ENCODE measurements around the gene TNRC6C.

The TNRC6C gene

DNA sequence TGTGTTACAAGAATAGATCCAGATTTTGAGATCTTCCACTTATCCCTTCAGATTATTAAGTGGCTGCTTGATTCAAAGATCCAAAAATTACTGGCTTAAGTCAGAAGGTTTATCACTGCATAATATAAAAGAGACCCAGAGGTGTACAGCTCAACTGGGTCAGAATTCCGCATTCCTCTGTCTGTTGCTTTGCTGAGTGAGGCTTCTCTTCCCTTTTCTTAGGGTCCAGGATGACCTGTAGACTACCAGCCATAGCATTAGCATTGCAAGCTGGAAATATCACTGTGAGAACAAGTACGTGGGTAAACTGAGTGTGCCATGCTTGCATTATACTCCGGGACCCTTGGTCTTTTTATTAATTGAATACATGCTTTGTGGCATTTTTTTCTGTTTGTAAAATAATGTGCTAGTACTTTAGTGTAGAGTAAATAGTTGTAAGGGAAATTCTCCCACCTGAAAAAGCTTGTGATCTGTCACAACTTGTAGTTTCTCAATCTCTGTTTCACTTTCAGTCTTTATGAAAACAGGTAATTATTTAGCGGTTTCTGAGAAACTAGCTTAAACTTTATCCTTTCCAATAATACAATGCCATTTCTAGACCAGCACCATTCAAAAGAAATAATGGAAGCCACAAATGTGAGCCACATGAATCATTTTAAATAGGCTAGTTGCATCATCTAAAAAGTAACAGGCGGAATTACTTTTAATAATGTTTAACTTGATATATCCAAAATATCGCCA, 61.6 kb downstream of the TNRC6C start:
- DNase-seq, result no peak

DNA sequence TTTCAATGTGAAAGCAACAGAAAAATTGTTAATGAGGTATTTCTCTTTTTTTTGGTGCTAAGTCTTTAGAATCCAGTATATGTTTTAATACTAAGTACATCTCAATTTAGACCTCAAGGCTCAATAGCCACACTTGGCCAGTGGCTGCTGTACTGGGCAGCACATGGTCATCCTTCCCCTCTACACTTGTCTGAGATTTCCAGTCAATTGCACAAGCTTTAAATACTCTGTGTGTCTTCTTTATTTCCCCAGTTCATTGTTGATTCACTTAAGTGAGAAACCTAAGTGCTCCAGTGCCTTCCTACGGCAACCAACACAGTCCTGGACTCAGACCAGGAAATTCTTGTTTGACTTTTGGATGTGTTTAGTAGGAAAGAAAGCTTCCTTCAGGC, 62.2 kb downstream of the TNRC6C start:
- no peak for DNase-seq

DNA sequence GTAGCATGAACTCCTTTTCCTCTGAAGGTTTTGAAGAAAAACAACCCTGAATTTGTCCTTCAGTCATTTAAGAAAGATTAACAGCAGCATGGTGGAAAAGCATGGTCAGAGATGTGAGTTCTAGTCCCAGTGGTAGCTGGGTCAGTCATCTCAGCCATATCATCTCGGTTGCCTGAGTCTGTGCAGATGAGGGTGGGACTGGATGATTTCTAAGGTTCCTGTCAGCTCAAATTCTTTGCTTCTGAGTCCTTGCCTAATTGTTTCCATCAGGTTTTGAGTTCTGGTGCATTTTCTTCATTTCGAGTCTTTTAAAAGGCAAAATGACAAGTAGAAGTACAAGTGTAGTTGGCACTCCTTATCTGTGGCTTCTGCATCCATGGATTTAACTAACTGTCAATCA, 63.9 kb downstream of the TNRC6C start:
- no peak for DNase-seq

DNA sequence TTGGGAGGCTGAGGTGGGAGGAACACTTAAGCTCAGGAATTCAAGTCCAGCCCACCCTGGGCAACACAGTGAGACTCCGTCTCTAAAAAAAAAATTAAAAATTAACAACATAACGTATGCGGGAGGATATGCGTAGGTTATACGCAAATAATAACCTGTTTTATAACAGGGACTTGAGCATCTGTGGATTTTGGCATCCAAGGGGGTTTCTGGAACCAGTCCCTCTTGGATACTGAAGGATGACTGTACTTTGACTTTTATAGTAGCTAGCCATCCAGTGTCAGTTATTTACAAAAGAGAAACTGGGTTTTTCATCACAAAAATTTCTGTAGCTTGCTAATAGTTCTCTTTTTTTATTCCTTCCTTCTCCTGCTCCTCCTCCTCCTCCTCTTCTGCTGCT, 64.5 kb downstream of the TNRC6C start:
- no peak for DNase-seq

DNA sequence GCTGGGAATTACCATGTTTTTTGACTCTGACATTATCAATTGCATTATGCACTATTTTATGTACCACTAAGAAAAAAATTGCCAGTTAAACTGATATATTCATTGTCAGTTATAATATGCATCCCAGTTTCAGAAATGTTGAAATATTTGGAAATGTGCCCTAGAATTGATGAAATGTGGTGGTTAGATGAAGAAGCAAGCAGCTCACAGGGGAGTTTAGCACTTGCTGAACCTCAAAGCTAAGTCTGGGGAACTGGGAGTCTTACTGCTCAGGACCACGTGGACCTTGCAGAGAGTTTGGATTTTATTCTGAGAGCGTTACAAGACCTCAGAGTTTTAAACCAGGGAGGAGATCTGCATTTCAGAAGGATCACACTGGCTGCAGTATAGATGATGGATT, 67.9 kb downstream of the TNRC6C start:
- no peak for DNase-seq

DNA sequence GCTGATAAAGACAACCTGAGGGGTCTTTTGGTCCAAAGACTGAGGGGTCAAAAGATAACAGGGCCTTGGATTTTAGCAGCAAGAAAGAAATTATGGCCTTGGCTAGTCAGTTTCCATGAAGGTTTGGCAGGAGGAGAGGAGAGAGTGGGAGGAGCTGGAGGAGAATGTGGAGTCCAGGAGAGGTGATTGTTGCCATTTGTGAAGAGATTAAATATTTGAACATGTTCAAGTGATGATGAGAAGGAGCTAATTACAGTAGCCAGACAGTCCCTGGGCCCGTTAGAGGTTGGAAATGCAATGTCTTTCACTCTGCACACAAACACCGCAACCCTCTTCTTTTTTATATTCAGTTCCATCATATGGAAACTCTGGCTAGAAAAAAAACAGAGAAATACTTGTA, 68.6 kb downstream of the TNRC6C start:
- DNase-seq, result no peak

DNA sequence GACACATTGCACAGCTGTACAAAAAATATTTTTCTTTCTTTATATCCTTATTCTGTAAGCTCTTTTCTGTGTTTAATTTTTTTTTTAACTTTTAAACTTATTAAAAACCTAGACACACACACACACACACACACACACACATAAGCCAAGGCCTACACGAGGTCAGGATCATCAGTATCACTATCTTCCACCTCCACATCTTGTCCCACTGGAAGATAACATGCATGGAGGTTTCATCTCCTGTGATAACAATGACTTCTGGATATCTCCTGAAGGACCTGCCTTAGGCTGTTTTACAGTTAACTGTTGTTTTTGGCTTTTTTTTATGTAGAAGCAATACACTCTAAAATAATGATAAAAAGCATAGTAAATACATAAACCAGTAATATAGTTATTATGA, 71.2 kb downstream of the TNRC6C start:
- DNase-seq, result no peak

DNA sequence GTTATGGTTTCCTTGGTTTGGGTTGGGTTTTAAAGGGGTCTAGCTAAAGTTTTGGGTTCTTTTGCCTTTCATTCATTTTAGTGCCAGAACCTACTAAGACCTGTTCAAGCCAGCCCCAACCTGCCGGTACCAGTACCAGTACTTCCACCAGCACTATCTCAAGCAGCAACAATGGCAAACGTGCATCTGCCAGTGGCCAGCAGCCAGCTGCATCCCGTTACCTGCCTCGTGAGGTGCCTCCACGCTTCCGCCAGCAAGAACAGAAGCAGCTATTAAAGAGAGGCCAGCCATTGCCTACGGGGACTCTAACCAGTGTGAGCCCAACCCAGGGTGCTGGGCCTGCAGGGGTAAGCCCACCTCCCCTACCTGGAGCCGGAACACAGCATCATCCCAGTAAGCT, 72.9 kb downstream of the TNRC6C start:
- no peak for DNase-seq

DNA sequence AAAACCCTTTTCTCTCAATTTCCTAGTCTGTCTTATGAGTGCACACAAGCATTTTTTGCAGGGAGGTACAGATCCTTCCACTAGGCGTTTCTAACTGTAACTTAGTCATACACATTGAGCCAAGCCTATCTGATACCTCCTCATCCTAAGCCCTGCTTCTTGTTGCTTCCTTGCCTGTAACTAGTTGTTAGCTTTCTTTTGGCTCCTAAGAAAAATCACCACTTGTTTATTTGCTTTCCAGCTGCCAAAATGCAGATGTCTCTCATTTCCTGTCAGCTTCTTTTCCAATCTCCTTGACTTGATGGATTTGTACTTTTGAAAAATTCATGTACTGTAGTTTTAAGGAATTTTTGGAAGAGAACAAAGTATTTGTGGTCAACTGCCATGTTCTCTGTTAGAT, 73.7 kb downstream of the TNRC6C start:
- no peak for DNase-seq

DNA sequence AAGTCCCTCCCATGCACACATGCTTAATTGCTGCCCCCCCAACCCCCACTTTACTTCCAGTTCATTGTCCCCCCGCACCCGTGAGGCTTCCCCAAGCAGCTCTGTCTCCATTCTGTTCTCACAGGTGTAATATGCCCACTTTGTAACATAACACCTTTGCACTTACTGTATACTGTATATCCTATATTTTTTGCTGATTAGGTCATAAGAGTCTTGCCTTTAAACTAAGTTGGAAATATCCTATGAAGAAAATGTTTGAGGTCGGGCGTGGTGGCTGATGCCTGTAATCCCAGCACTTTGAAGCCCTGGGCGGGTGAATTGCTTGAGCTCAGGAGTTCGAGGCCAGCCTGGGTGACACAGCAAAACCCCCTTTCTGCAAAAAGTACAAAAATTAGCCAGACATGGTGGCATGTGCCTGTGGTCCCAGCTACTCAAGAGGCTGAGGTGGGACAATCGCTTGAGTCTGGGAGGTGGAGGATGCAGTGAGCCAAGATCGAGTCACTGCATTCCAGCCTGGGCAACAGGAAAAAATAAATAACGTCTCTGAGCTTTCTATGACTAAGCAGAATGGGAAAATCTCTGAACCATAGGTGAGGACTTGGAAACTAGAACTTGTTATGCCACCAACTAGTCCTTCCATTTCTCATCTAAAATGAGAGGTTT, 76.1 kb downstream of the TNRC6C start:
- DNase-seq, result no peak

DNA sequence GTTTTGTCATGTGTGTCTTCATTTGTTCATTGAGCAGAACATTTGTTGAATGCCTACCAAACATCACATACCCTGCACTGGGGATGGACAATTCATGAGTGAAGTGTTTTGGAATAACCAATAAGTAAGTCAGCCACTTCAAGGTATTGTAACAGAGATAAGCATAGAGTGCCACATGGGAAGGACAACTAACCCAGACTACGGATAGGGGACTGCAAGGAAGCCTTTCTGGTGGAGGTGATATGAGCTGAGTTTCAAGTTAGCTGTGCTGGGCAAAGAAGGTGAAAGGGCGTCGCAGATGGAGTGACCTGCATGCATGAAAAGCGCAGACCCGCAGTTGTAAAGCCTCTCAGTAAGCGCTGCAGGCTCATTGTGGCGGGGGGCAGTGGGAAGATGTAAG, 78.8 kb downstream of the TNRC6C start:
- no peak for DNase-seq

DNA sequence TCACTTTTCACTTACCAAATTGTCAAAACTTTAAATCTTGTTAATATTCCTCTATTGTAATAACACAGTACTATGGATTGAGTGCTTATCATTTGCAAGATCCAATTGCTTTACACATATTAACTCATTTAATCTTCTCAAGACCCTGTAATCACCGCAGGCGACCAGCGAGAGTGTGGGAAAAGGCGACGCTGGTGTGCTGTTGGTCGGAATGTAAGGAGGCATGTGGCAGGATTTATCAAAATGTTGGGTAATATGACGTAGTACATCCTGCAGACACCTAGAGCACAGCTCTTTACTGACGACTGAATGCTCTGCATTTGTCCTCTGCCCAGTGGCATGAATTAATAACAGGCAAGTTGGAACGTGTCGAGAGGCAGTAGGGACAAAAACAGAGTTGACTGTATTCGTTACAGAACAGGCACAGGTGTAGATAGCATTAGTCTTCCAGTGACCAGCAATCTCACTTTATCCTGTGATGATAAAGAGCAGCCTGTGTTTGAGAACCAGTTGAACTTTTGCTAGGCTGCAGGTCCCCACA, 80.3 kb downstream of the TNRC6C start:
- DNase-seq, result no peak

DNA sequence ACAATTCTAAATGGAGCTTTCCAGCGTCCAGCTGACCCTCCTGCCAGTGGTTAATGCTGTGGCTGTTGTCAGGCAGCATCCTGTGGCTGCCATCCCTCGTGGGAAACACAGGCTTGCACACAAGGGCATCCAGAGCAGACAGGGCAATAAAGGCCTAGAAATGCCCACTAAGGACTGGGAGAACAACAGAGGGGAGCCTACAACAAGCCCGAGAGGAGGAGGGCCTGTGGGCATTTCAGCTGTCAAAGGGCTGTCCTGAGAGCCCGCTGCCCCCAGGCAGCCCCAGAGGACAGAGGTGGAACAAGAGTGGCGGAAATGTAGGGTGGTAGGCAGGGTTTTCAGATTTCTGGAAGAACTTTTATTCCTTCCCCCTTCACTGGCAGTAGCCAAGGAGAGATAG, 81.1 kb downstream of the TNRC6C start:
- DNase-seq, result no peak

DNA sequence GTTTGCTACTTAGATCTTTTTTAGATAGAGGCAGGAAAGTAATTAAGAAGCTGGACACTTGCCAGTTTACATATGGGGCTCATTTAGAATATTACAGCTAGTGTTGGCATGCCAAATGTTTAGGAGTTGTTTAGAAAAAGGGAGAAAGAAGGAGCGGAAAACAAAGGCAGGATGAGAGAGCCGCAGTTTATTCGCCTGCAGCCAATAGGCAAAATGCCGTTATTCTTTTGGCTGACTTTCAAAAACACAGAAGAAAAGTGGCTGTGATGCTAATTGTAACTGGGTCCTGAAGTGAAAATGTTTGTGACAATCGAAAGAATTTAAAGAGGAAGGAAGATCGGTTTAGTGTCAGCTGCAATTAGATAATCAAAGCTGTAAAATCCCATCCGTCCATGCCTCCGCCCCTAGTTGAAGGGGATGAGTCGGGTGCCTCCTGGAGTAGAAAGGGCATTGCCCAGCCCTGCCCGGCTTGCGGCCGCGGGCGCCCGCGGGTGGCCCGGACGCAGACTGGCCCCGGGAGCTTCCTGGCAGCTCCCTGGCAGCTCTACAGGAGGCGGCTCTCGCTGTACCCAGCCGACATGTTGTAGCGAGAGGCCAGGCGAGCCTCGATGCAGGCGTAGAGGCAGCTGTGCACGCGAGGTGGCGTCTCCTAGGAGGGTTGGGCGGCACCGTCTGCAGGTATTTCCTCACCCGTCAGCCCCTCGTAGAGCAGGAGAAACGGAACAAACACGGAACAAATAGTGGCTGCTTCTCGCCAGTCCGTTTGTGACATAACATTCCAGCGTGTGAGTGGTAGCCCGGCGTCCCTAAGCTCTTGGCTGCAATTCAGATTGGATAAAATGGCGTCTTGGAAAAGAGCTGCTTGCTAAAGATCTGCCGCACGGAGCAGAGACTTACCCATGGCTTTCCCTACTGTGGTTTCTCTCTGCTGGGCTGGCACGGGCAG, 82.2 kb downstream of the TNRC6C start:
- DNase-seq, result peak; percentile 36

DNA sequence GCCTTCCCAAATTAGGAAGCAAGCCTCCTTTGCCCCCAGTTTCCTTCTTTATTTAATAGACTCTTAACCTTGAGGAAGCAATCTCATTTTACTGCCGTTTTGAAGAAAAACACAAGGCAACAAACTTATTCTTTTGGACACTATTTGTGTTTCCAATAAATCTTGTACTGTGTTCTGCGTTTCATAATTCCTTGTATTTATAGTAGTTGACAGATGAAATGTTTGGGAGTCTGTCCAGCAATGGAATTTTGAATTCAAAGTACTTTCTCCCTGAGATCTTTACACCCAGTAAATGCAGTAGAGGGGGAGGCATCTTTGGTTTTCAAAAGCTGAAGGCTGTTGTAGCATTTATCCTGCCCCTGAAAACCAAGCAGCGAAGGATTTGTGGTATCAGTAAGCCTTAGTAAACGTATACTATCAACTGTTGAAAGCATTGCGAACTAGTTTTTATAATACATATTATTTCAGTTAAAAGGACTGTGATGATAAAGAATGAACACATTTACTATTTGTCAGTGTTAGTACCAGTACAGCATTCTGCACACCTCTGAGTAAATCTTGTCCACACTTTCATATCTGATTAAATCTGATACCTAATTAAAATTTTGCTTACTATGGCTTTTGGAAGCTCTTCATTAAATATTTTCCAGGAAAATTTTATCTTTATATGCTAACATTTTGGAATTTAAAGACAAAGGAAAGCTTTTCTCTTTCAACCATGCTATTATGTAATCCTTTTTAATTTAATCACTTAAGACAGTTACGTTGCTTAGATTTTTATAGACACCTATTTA, 83.1 kb downstream of the TNRC6C start:
- DNase-seq, result no peak

DNA sequence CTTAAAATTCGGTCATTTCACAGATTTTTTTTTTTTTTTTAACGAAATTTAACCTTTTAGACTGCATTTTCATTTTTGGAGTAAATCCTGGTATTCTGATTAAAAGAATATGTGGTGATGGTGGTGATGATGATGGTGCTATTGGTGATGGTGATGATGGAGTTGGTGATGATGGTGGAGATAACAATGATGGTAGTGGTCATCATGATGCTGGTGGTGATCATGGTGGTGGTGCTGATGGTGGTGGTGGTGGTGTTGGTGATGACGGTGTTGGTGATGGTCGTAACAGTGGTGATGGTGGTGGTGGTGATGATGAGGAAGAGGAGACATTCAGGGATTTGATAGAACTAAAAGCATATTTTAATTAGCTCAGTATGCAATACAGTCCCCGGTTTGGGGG, 84.0 kb downstream of the TNRC6C start:
- DNase-seq, result no peak

DNA sequence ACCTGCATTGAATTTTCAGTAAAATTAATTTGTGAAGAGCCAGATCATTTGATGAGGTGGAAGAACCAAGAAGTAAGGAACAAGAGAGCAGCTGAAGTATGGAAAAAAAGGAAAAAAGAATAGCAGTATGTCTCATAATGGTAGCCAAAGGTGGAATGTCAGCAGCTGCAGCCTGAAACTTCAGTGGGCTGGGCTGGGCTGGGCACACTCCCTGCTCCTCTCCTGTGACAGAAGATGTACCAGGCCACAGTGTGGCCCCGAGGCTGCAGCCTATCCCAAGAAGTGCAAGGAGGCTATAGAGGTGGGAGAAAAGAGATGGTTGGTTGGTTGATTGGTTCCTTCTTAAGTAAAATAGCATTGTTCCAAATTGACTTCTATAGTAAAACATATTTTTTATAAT, 84.5 kb downstream of the TNRC6C start:
- DNase-seq, result no peak

DNA sequence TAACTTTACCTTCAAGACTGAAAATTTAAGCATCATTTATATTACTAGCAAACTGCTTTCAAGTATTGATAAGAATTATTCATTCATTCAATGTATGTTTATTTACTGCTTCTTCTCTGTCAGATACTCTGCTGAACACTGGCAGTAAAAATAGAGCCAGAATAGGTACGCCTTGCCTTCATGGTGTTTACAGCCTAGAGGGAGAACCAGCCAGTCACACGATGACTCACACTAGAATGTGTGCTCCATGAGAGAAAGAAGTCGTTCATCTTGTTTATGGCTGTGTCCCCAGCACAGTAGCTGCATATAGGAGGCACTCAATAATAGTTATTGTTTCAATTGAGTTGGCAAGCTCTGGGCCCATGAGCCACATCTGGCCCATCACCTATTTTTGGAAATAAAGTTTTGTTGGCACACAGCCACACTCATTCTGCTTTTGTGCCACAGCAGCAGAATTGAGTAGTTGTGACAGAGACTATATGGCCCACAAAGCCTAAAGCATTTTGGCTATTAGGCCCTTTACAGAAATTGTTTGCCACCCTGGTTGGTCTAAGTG, 85.9 kb downstream of the TNRC6C start:
- no peak for DNase-seq

DNA sequence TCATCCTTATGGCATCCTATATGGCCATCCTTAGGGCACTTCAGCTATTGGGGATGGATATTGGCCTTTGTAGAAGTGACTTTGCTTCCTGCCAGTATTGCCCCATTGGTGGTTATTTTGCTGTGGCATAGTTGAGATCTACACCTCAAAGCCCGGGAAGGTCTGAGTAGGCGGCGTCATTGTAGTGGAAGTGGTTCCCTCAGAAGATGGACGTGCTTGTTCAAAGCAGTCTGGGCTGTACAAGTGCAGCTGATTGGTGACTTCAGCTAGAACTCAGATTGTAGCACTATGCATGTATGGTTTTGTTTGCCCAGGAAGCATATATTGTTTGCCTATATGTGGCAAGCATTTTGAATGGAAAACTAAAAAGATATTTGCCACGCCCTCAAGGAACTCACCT, 86.8 kb downstream of the TNRC6C start:
- no peak for DNase-seq

DNA sequence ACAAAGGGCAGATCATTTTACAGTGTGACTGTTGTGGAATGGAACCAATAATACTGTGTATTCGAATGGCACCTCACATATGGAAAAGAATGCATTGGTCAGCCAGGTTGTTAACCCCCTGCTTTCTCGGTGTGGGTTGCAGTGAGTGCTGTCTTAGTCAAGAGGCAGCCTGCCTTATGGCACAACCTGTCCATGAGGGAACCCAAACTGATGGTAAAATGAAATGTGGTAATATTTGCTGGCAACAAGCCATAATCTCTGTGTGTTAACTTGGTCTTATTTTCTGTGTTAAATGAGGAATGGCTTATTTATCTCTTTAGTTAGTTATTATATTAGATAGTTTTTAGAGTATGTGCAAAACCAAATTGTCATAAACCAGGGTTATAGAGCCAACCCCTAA, 88.4 kb downstream of the TNRC6C start:
- no peak for DNase-seq

DNA sequence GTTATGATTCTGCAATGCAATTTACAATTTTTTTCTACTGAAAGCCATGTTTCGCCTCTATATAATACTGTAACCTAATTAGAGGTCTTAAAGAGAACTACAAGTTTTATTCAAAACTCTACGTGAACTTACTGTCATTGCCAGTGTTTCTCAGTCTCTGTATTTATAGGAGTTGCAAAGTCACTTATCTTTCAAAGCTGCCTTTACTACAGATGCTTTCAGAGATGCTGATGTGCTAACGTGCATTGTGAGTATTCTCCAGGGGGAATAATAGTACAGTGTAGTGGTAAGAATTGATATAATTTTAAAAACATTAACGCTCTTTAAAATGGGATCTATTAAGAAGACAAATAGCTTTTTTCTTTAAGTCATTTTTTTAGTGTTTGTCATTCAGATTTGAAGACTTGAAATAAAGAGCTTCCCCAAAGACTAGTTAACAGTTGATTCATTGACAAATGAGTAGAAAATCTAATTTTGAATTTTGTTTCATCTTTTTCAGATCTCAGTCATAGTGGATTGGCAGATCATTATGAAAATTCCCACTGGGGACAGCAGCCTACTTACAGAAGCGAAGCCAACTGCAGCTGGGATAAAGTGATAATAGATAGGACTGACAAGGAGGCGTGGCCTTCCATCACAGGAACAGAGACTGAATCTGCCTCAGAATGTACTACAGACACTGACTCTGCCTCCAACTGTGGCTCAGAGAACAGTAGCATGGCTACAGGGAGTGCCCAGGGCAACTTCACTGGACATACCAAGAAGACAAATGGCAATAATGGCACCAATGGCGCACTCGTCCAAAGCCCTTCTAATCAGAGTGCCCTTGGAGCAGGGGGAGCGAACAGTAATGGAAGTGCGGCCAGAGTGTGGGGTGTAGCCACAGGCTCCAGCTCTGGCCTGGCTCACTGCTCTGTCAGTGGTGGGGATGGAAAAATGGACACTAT, 90.1 kb downstream of the TNRC6C start:
- no peak for DNase-seq

Measured in central memory CD4-positive, alpha-beta T cell (primary cell).